CMK (cell line): ENCODE data around the gene FDX1.
A peak's percentile ranks its signal among the peaks of the same experiment; 100 is the strongest.
"Not testable (repeated sequence)": the region's sequence is repeated elsewhere in the genome, so short reads cannot be mapped to it uniquely, and the experiment has no call there.

Source experiments
- DNase-seq: peaks from one replicate; pipeline ENCODE4 v3.0.0-alpha.2; 2010; ENCODE audit warnings: low read depth

The FDX1 gene, protein sequence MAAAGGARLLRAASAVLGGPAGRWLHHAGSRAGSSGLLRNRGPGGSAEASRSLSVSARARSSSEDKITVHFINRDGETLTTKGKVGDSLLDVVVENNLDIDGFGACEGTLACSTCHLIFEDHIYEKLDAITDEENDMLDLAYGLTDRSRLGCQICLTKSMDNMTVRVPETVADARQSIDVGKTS

DNA sequence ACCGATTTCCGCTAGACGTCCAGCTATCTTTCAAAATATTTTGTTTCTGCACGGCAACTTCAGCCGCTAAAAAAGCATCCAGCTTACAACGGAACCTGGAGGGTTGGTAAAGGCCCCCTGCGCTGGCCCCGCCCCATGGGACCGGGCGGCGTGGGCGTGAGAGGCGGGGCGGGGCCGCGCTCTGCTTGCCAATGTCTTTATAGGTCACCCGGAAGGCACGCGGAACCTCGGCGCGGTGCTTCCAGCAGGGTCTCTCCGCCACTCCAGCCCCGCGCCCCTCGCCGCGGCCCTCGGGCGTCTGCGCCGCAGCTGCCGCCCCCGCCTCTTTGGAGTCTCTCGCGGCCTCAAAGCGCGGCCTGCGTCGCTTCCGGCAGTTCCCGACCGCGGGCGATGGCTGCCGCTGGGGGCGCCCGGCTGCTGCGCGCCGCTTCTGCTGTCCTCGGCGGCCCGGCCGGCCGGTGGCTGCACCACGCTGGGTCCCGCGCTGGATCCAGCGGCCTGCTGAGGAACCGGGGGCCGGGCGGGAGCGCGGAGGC, at the start of gene FDX1:
FDX1 (plus strand) TSS at position 218 of the 536 bp plus-strand sequence; CDS start at position 391, 173 bp downstream.
- peak; percentile 91 for DNase-seq

DNA sequence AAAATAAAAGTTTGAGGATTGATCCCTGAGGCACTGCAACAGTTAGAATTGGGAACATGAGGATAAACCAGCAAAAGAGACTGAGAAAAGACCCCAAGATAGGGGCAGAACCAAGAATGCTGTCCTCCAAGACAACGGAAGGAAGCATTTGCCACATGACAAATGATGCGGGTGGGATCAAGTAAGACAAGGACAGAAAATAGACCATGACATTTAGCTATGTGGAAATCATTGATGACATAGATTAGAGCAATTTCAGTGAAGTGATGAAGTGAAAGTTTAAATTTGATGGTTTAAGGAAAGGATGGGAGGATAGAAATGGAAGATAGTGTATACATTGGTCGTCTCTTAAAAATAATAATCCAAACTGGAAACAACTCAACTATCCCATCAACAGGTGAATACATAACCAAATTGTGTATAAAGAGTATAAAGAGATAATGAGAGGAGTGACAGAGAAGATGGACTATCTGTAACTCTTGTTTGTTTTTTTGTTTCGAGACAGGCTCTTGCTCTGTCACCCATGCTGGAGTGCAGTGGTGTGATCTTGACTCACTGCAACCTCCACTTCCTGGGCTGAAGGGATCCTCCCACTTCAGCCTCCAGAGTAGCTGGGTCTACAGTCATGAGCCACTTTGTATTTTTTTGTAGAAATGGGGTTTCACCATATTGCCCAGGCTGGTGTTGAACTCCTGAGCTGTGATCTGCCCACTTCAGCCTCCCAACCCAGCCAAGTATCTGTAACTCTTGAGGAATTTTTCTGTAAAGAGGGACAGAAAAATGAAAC, 48.7 kb upstream of the FDX1 start:
- no peak for DNase-seq

DNA sequence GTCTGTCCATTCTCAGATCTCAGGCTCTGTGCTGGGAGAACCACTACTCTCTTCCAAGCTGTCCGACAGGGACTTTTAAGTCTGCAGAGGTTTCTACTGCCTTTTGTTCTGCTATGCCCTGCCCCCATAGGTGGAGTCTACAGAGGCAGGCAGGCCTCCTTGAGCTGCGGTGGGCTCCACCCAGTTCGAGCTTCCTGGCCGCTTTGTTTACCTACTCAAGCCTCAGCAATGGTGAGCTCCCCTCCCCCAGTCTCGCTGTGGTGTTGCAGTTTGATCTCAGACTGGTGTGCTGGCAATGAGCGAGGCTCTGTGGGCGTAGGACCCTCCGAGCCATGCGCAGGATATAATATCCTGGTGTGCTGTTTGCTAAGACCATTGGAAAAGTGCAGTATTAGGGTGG, 41.5 kb upstream of the FDX1 start:
- DNase-seq, result not testable (repeated sequence)

DNA sequence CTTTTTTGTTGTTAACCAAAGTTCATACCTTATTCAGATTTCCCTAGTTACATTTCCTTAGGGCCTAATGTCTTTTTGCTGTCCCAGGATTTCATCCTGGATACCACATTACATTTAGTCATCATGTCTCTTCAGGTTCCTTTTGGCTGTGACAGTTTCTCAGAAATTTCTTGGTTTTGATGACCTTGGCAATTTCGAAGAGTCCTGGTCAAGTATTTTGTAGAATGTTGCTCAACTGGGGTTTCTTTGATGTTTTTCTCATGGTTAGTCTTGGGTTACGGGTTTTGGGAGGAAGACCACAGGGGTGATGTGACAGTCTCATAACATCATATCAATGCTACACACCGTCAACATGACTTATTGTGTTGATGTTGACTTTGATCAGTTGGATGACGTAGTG, 39.8 kb upstream of the FDX1 start:
- DNase-seq, result no peak

DNA sequence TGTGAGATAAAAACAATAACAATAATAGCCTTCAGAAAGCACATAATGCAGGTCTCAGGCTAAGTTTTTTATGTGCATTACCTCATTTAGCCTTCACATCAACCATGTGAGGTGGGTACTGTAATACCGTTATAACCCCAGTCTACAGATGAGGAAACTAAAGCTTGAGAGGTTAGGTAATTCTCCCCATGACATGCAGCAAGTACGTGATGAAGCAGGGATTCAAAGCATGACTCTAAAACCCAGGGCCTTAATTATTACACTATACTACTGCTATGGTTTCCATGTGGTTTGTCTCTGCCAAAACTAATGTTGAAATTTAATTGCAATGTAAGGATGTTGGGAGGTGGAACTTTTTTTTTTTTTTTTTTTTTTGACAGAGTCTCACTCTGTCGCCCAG, 37.7 kb upstream of the FDX1 start:
- DNase-seq, result no peak

DNA sequence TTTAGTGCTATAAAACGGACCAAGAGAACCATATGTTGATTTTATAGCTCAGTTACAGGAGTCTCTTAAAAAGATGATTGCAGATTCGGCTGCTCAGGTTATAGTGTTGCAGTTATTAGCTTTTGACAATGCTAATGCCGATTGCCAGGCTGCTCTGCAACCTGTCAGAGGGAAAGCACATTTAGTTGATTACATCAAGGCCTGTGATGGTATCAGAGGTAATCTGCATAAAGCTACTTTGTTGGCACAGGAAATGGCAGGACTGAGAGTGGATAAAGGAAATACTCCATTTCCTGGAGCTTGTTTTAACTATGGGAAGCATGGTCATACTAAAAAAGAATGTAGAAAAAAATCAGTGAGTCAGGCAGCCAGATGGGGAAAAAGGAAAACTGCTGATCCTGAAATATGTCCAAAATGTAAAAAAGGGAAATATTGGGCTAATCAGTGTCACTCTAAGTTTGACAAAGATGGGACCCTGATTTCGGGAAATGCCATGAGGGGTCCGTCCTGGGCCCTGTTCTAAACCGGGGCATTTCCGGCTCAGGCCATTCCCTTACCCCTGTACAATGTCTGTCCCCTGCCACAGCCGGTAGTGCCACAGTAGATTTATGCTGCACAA, 32.0 kb upstream of the FDX1 start:
- DNase-seq, result not testable (repeated sequence)

DNA sequence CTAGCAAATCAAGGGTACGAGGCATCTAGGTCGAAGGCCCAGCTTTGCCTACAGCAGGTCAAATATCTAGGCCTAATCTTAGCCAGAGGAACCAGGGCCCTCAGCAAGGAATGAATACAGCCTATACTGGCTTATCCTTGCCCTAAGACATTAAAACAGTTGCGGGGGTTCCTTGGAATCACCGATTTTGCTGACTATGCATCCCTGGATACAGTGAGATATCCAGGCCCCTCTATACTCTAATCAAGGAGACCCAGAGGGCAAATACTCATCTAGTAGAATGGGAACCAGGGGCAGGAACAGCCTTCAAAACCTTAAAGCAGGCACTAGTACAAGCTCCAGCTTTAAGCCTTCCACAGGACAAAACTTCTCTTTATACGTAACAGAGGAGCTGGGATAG, 26.2 kb upstream of the FDX1 start:
- not testable (repeated sequence) for DNase-seq

DNA sequence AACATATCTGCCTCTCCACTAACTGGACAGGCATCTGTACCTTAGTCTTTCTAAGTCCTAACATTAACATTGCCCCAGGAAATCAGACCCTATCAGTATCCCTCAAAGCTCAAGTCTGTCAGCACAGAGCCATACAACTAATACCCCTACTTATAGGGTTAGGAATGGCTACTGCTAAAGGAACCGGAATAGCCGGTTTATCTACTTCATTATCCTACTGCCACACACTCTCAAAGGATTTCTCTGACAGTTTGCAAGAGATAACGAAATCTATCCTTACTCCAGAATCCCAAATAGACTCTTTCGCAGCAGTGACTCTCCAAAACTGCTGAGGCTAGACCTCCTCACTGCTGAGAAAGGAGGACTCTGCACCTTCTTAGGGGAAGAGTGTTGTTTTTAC, 24.1 kb upstream of the FDX1 start:
- DNase-seq, result not testable (repeated sequence)

DNA sequence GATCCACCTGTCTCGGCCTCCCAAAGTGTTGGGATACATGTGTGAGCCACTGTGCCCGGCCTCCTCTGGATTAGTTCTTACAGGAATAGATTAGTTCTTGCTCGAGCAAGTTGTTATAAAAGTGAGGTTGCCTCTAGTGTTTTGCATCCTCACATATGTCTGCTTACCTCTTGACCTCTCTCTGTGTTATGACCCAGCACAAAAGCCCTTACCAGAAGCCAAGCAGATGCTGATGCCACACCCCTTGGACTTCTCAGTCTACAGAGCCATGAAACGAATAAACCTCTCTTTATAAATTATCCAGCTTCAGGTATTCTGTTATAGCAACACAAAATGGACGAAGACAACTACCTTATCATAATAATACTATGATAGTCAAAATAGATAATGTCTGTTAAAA, 22.4 kb upstream of the FDX1 start:
- no peak for DNase-seq

DNA sequence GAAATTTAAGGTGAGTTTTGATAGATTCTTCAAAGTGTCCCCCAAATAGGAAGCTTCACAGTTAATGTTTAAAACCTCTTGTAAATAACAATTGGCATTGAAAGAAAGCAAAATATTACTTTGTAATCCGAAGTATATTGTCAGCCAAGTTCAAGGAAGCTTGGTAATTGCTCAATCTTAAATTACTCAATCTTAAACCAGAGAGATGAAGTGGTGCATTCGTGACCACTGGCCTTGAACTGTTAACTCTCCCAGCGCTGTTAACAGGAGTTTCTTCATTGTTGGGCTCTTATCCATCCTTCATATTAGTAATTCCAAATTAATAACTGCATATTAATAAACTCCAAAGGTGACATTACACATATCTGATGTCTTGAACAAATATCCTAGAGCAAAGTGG, 20.6 kb upstream of the FDX1 start:
- DNase-seq, result no peak

DNA sequence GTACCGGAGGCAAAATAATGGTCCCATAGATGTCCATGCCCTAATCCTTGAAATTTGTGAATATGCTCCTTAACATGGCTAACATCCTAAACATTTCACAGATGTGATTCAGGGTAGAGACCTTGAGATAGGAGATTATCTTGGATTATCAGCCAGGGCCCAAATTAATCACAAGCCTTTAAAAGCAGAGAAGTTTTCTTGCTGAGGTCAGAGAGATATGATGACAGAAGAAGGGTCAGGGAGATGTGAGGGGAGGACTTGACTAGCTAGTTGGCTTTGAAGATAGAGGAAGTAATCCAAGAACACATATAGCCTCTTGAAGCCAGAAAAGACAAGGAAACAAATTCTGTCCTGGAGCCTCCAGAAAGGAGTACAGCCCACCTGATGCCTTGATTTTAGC, 19.1 kb upstream of the FDX1 start:
- no peak for DNase-seq

DNA sequence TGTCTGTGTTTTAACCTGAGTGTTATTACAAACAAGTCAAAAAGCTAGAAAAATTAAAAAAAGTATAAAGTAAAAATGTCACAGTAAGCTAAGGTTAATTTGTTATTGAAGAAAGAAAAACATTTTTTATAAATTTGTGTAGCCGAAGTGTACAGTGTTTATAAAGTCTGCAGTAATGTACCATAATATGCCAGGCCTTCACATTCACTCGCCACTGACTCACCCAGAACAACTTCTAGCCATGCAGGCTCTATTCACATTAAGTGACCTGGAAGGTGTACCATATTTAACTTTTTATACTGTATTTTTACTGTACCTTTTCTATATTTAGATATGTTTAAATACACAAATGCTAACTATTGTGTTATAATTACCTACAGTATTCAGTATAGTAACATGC, 14.7 kb upstream of the FDX1 start:
- DNase-seq, result no peak

DNA sequence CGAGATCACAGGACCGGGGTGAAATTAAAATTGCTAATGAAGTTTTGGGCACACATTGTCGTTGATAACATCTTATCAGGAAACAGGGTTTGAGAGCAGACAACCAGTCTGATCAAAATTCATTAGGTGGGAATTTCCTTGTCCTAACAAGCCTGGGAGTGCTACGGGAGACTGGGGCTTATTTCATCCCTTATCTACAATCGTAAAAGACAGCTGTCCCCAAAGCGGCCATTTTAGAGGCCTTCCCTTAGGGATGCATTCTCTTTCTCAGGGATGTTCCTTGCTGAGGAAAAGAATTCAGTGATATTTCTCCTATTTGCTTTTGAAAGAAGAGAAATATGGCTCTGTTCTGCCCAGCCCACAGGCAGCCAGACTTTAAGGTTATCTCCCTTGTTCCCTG, 8.1 kb upstream of the FDX1 start:
- DNase-seq, result not testable (repeated sequence)

DNA sequence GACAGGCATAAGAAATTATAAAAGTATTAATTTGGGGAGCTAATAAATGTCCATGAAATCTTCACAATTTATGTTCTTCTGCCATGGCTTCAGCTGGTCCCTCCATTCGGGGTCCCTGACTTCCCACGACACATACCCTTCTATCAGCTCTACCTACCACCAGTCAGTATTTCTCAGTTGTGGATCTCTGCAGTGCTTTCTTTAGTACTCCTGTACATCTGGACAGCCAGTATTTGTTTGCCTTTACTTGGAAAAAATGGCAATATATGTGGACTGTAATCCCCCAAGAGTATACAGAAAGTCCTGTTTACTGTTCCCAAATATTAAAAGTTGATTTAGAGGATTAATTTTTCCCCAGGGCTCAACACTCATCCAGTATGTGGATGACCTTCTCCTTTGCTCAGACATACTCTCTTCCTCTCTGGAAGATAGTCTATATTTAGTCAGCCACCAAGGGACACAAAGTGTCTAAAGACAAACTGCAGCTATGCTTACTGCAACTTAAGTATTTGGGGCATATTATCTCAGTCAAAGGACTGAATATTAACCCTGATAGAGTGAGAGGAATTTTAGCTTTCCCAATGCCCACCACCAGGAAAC, 7.3 kb upstream of the FDX1 start:
- no peak for DNase-seq

DNA sequence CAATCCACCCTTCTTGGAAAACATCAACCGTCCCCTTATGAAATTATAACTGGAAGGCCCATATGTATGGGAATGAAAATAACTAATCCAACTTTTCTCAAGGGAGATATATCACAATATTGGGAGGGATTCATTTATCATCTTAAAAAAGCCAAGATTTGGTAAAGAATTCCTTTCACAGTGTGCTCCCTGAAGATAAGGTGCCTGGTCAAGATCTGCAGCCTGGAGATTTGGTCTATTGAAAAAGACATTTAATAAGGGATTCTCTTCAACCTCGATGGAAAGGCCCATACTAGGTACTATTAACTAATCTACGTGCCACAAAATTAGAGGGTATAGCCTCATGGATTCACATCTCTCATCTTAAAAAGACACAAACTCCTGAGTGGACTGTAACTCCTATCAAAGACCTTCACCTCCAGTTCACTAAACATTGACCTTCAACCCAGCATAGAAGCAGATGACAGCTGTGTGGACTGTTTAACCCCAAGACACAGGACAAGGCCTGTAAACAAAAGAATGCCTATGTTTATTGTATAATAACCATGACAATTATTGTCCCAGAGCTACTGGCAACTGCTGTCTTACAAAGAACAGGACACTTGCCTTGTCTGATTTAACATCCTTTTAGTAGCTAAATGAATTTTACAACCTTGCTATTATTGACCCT, 4.8 kb upstream of the FDX1 start:
- no peak for DNase-seq

DNA sequence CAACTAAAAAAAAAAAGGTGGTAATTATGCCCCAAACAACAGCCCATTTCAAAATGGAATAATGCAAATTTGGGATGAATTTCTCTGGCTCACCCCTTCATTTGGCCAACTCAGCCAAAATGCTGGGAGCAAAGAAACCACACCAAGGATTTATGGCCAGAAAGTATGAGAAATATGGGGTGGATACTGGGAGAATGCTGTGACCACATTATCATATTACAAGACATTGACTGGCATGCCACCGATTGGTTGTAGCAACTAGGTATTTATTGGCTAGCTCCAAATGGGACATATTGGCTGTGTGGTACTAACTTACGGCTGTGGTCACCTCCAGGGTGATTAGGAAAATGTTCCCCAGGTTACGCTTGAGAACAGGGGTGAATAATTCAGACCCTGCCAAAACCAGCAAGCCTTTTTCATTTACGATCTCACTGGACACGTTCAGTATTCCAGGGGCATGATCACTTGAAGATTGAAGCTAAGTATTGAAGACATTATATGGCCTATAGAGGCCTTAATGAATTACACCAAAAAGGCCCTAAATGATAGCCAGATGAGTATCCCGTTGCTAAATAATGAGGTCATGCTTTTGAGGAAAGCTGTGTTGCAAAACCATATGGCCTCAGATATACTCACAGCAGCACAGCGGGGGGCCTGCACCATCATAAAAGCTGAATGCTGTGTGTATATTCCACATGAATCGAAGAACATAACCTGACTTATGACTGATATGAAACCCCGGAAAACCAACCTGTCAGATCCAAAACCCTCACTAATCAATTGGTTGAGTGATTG, 3.8 kb upstream of the FDX1 start:
- DNase-seq, result no peak

DNA sequence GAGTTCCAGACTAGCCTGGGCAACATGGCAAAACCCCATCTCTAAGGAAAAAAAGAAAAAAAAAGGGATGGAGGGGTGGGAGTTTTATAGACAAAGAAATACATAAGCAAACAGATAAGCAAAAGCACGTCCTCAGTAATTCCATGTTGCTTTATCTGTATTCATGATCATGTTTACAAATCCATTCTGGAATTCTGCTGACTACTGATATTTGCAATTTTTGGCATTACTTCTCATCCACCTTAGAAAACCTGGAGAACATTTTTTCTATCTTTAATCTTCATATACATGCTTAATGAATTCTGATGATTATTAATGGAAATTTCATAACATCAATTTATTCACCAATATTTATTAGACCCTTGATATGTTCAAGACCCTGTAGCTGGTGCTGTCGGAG, 1.7 kb upstream of the FDX1 start:
- DNase-seq, result no peak

DNA sequence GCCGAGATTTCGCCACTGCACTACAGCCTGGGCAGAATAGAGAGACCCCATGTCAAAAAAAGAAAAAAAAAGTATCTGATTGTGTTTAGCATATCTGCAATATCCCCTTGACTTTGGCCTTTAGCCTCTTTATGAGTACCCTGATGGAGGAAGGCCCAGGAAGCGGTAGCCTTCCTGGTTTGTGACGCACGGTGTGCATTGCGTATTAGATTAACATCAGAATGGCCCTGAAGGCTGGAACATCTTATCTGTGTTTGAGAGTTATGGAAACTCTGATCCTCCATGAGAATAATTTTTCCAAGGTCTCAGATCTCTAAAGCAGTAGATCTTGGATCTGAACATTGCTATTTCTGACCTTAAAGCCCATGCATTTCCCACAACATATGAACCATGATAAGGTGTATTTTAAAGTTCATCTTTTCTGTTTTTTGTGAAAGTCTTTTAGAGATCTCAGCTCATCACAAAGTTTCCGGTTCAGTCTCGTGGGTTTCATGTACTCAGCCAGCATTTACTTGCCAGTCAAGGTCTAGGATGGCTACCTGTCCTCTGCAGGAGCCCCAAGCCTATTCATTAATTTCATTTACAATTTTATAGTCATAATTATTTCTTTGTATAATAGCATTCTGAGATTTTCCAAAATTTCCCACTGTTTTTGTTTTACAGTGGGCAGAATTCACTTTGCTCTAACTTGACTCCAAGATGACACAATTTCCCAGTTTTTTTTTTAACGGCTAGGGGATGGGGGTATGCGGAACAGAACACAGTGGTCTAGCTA, 605 bp upstream of the FDX1 start:
- DNase-seq, result no peak

DNA sequence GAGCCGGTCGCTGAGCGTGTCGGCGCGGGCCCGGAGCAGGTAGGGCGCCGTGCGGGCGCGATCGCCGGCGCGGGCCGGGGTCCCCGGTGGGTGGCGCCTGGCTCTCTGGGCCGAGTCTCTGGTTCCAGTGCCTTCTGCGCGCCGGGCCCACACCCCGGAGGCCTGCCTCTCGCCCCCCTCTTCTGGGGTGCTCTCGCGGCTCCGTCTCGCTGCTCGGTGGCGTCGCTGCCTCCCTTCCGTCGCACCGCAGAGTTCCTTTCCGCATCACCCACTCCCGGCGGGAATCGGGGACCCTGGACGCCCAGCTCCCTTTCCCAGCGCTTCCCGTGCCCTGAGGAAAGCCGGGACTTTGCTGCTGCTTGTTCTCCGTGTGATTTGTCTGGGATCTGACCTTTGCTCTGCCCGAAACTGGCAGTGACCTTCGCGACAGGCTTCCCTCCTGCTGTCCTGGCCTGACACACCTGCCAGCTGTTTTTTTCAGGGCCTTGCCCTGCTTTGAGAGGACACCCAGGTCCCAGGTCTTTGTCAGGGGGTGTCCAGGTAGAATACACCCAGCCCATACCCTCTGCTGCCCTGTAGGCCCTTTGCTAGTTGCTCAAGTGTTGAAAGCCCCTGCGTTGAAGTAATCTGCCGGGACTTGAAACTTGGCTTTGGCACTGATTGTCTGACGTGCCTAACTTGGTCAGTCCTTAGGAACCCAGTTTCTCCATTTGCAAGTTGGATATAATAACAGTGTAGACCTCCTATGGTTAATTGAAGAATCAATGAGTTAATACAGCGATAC, 711 bp downstream of the FDX1 start:
- DNase-seq, result no peak
